SU-DHL-6 (cell line): ENCODE measurements around the gene CFAP100.

Experiments used
- H2AFZ ChIP-seq: fragments of 200-600 bp; sonication (generic); 2 replicates; pipeline ENCODE4 v1.6.1; 2014; ENCODE audit warnings: low read depth, mild to moderate bottlenecking, moderate library complexity, mixed read lengths, antibody characterized with exemption, low read length; ENCODE audit not compliant: severe bottlenecking
- H3F3A ChIP-seq: fragments of 200-600 bp; shearing (Covaris generic); 2 replicates; pipeline ENCODE4 v1.6.0; 2016; ENCODE audit warnings: antibody characterized with exemption, mild to moderate bottlenecking; ENCODE audit not compliant: insufficient read depth
- H3K27ac ChIP-seq: fragments of 200-600 bp; sonication (generic); 2 replicates; pipeline ENCODE4 v1.5.1; 2016; ENCODE audit warnings: low read depth, mild to moderate bottlenecking, low read length, moderate library complexity, mixed read lengths
- H3K27me3 ChIP-seq: fragments of 200-600 bp; sonication (generic), shearing (Covaris generic); 2 replicates; pipeline ENCODE4 v1.6.0; 2014; ENCODE audit warnings: mild to moderate bottlenecking, low read length
- H3K36me3 ChIP-seq: fragments of 200-600 bp; sonication (generic); 2 replicates; pipeline ENCODE4 v1.6.1; 2014; ENCODE audit warnings: mild to moderate bottlenecking, low read length, mixed read lengths
- H3K4me2 ChIP-seq: fragments of 300-600, 200-600 bp; shearing (Covaris generic), sonication (generic); 2 replicates; pipeline ENCODE4 v1.6.0; 2014; ENCODE audit warnings: low read length, low read depth, mild to moderate bottlenecking; ENCODE audit not compliant: poor library complexity, severe bottlenecking
- H3K4me3 ChIP-seq: fragments of 200-600 bp; sonication (generic); 2 replicates; pipeline ENCODE4 v1.5.1; 2014; ENCODE audit warnings: antibody characterized with exemption, low read length, mild to moderate bottlenecking, mixed read lengths; ENCODE audit not compliant: insufficient read depth, poor library complexity, severe bottlenecking
- H3K79me2 ChIP-seq: fragments of 200-600 bp; sonication (generic); 2 replicates; pipeline ENCODE4 v1.6.1; 2014; ENCODE audit warnings: mild to moderate bottlenecking, low read length, moderate library complexity; ENCODE audit not compliant: insufficient read depth
- H3K9ac ChIP-seq: fragments of 200-600 bp; sonication (generic); 2 replicates; pipeline ENCODE4 v1.7.0; 2014; ENCODE audit warnings: mild to moderate bottlenecking, low read length
- H3K9me2 ChIP-seq: fragments of 200-600 bp; sonication (generic); replicated peaks from 2 replicates; pipeline ENCODE4 v1.6.1; 2014; ENCODE audit warnings: low read length; ENCODE audit not compliant: insufficient read depth
- H3K9me3 ChIP-seq: fragments of 200-600 bp; sonication (generic); 2 replicates; pipeline ENCODE4 v1.6.1; 2014; ENCODE audit warnings: low read length, mixed read lengths; ENCODE audit not compliant: insufficient read depth
- H4K20me1 ChIP-seq: fragments of 200-600 bp; sonication (generic); 2 replicates; pipeline ENCODE4 v1.6.1; 2014; ENCODE audit warnings: low read depth, mild to moderate bottlenecking, antibody characterized with exemption, low read length, moderate library complexity, mixed read lengths
- EZH2phosphoT487 ChIP-seq: fragments of 200-600 bp; sonication (generic), shearing (Covaris generic); conservative IDR thresholded peaks from 2 replicates; pipeline ENCODE4 v1.6.1; 2018; ENCODE audit warnings: mild to moderate bottlenecking, antibody characterized with exemption, low read length, moderate library complexity, mixed read lengths
- TF ChIP-seq, protein P1 (sequence below): fragments of 200-600 bp; sonication (generic); IDR thresholded peaks from one replicate; pipeline ENCODE4 v1.5.1; 2017; ENCODE audit warnings: antibody characterized with exemption, mild to moderate bottlenecking, low read length, moderate library complexity; ENCODE audit not compliant: insufficient read depth, poor library complexity, severe bottlenecking

CFAP100 gene

GRCh38 chr3:126349071-126349470 is 45.6 kb upstream of the CFAP100 start:
- H2AFZ ChIP-seq, result no peak overlapping the region
- no peaks in the 10 kb centered on the region for H3K36me3 ChIP-seq
- H3K9me3 ChIP-seq, result no peaks in the 10 kb centered on the region
- no peak overlapping the region for H3K4me3 ChIP-seq
- H3K27ac ChIP-seq, result no peak overlapping the region
- no peaks in the 10 kb centered on the region for H3K27me3 ChIP-seq
- H3K4me2 ChIP-seq, result no peak overlapping the region
- no peaks in the 10 kb centered on the region for H4K20me1 ChIP-seq
- no peaks in the 10 kb centered on the region for H3K9me2 ChIP-seq
- no peaks in the 10 kb centered on the region for H3K79me2 ChIP-seq
- no peak overlapping the region for H3K9ac ChIP-seq
- H3F3A ChIP-seq, result no peaks in the 10 kb centered on the region
- TF ChIP-seq, protein P1, sequence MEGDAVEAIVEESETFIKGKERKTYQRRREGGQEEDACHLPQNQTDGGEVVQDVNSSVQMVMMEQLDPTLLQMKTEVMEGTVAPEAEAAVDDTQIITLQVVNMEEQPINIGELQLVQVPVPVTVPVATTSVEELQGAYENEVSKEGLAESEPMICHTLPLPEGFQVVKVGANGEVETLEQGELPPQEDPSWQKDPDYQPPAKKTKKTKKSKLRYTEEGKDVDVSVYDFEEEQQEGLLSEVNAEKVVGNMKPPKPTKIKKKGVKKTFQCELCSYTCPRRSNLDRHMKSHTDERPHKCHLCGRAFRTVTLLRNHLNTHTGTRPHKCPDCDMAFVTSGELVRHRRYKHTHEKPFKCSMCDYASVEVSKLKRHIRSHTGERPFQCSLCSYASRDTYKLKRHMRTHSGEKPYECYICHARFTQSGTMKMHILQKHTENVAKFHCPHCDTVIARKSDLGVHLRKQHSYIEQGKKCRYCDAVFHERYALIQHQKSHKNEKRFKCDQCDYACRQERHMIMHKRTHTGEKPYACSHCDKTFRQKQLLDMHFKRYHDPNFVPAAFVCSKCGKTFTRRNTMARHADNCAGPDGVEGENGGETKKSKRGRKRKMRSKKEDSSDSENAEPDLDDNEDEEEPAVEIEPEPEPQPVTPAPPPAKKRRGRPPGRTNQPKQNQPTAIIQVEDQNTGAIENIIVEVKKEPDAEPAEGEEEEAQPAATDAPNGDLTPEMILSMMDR, result no peak
- TF ChIP-seq EZH2phosphoT487, result no peak

GRCh38 chr3:126349611-126350501 is 44.9 kb upstream of the CFAP100 start:
- Histone ChIP-seq H3K36me3 (no peaks in the 10 kb centered on the region), H3K4me3 (no peak overlapping the region), H3K4me2 (no peak overlapping the region), H2AFZ (no peak overlapping the region), H3F3A (no peaks in the 10 kb centered on the region), H3K9me3 (no peaks in the 10 kb centered on the region), H3K9me2 (no peaks in the 10 kb centered on the region), H3K79me2 (no peaks in the 10 kb centered on the region), H4K20me1 (no peaks in the 10 kb centered on the region), H3K27me3 (no peaks in the 10 kb centered on the region), H3K27ac (no peak overlapping the region), H3K9ac (no peak overlapping the region)
- TF ChIP-seq, protein P1, result no peak
- no peak for TF ChIP-seq EZH2phosphoT487

DNA sequence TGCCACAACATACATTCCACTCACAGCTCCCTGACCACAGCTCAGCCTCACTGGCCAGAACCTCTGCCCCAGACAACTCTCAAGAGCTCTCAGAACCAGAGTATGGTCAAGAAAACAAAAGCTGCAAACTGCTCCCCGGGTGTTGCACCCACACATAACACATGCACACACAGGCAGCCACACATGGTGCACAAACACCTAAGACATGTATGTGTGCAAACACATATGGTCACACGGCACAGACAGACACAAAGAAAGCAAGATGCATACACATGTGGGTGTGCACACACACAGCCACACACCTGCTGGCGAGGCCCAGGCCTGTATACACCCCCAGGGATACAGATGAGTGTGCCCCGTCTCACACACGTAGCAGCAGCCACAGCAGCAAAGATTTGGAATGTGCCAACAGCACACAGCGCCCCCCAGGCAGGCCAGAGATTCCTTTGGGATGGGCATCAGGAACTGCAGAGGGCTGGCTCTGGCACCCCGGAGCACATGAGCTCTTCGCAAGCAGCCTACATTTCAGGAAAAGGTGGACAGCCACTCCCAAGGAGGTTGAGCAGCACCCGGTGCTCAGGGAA is 44.1 kb upstream of the CFAP100 start:
- Histone ChIP-seq H3F3A (no peaks in the 10 kb centered on the region), H3K27me3 (no peaks in the 10 kb centered on the region), H3K79me2 (no peaks in the 10 kb centered on the region), H2AFZ (no peak overlapping the region), H3K9ac (no peak overlapping the region), H3K9me2 (no peaks in the 10 kb centered on the region), H3K27ac (no peak overlapping the region), H3K4me2 (no peak overlapping the region), H3K9me3 (no peaks in the 10 kb centered on the region), H3K4me3 (no peak overlapping the region), H4K20me1 (no peaks in the 10 kb centered on the region), H3K36me3 (no peaks in the 10 kb centered on the region)
- TF ChIP-seq, protein P1, result no peak
- no peak for TF ChIP-seq EZH2phosphoT487
